HT1080 (cell line): ENCODE results near the gene ZNF175. TPM values are rescaled to one million over a fixed set of nuclear protein-coding genes. Genes with fewer than 3 reads are reported as not detected.

ENCODE experiments used
- DNase-seq: peaks from one replicate; pipeline ENCODE4 v3.0.0-alpha.2; 2015; ENCODE audit warnings: low read depth
- polyA plus RNA-seq, 2 experiments: library from polyadenylated mRNA; depleted of rRNA; stranded (reverse); fragments of >200 nt; gene quantifications; 2 replicates each; pipeline ENCODE4 v1.2.3, GENCODE V29; 2015
- total RNA-seq: library from RNA; depleted of rRNA; stranded (reverse); fragments of >200 nt; shearing (Covaris generic); gene quantifications from 2 replicates; pipeline ENCODE4 v1.2.3, GENCODE V29; 2014; rRNA removed

Gene ZNF175
- total RNA-seq: 2.1 and 5.7 TPM in 2 replicates
- polyA plus RNA-seq (2015; cell fraction: cytosol; rRNA removed): 8.8 and 9.0 TPM in 2 replicates
- polyA plus RNA-seq (2015; cell fraction: nucleus; rRNA removed): 15.2 and 19.6 TPM in 2 replicates

DNA sequence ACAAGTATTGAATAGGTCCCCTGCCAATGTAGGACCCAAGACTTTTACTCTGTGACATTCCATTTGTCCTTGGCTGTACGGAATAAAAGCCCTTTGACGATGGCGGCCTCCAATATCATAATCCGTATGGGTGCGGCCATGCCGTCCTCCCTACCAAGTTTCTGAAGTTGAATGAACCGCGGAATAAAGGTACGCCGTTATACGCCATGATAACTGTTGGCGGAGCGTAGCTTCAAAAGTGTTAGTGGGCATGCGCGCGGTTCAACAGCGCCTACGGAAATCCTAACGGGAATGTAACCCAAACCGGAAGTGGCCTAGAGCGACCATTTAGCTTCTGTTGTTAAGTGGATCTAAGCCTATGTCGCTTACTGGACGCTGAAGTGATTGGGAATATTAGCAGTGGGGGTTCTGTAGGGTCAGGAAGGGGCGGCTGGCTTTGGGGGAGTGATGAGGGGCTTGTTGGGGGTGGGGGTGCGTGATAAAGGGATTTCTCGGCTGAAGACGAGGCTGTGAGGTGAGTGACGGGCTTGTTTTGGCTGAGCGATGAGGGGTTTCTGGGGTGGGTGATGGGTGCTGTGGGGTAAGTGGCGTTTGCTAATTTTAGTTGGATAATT, at the start of gene ZNF175:
Gene ZNF175 (plus strand): TSS at position 322 of the 614 bp plus-strand sequence. CDS start 2,047 bp downstream, outside the sequence.
- DNase-seq: peak; percentile 93

DNA sequence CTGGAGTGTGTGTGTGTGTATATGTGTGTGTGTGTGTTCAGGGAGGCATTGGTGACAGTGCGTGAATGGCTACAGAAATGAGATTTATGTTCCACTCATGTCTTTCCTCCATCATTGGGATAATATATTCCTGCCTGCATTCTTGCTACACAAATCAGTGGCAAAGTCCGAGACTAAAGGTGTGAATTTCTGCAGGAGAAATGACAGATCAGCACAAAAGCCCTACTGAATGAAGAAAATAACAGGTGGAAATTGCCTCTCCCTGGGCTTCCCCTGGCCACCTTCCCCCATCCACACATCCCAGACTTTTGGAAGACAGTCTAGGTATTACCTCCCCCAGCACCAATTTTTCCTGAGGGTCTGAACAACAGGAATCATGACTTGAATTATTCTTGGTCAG, 49.7 kb upstream of the ZNF175 start:
- no peak for DNase-seq

- DNase-seq: no peak
Observed at GRCh38 chr19:51521781-51522180, 49.3 kb upstream of the ZNF175 start.

- DNase-seq: no peak
Observed at GRCh38 chr19:51524666-51525264, 46.3 kb upstream of the ZNF175 start.

- DNase-seq: no peak
Observed at GRCh38 chr19:51525651-51526050, 45.4 kb upstream of the ZNF175 start.

GRCh38 chr19:51529301-51529700, 41.8 kb upstream of the ZNF175 start:
- no peak for DNase-seq

DNA sequence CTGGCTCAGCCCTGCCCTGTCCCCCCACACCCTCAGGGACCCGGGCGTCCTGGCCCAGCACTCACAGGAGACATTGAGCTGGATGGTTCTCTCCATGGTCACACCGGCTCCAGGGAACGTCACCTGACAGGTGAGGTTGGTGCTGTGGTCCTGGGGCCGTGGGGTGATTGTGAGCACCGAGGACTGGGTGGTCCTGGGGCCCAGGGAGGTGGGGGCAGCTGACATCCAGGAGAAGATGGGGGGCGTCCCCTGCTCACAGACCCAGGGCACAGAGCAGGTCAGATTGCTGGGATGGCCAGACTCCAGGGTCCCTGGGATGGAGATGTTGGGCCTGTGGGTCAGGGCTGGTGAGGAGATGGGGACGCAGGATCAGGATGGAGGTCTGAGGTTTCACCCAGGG, 40.5 kb upstream of the ZNF175 start:
- DNase-seq: no peak

DNA sequence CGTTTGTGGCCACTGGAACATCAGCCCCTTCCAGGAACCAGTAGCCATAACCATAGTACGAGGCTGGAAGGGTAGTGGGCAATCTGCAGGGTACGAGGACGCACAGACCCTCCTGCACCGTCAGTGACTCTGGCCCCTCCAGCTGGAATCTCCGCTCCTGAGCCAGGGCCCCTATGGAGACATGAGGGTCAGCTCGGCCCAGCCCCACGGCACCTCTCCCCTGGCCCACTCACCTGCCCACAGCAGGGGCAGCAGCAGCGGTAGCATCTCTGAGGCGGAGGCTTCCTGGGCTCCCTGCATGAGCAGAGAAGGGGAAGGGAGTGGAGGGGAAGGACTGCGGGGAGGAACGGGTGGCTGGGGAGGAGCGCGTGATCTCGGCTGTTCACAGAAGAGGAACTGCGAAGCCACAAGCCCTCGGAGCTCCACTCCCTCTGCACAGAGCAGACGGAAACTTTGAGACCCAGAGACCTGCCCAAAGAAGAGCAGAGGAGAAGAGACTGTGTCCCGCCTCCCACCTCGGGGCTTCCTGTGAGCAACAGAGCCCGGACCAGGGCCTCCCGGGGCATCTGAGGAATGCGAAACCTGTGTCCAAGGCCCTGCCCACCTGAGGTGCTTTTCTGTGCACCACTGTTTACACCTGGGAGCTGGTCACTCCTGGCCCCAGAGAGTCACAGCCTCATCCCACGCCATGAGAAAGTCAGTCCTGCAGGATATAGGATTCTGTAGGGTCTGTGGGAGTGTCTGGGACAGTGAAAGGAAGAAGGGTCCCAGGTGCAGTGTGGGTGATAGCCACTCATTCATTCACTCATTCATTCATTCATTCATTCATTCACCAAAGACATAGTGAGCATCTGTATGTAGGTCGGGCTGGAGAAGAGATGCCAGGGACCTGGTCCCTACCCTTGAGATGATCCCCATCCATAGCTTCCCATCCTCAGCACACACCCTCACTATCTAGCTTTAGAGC, 39.5 kb upstream of the ZNF175 start, which contains the start of gene SIGLEC6:
Gene SIGLEC6 (minus strand): TSS at position 322 of the 967 bp plus-strand sequence. CDS start 22 bp downstream, at position 300.
- no peak for DNase-seq

DNA sequence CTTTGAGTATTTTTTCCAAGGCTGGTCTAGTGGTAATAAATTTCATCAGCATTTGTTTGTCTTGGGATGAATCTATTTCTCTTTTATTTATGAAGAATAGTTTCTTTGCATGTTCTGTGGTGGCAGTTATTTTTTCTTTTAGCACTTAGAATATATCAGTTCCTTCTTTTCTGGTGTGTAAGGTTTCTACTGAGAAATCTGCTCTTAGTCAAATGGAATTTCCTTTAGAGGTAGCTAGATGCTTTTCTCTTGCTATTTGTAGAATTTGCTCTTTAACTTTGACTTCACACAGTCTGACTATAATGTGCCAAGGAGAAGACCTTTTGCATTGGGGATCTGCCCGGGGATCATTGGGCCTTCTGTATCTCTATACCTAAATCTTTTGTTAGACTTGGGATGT, 35.5 kb upstream of the ZNF175 start:
- DNase-seq: no peak

DNA sequence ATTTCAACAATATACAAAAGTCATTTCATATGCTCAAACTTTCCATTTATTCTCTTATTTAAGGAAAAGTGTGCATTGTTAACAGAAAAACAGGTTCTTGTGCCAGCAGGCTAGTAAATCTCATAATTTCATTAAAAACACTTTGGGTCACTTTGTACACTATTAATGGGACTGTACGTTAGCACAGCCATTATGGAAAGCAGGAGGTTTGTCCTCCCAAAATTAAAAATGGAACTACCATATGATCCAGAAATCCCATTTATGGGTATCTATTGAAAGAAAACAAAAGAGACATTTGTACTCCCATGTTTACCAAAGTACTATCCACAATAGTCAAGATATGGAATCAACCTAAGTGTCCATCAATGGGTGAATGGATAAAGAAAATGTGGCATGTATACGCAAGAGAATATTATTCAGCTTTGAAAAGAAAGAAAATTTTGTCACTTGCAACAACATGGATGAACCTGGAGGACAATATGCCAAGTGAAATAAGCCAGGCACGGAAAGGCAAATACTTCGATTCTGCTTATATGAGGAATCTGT, 31.2 kb upstream of the ZNF175 start:
- no peak for DNase-seq

- DNase-seq: no peak
Observed at GRCh38 chr19:51541458-51542357, 29.4 kb upstream of the ZNF175 start.

DNA sequence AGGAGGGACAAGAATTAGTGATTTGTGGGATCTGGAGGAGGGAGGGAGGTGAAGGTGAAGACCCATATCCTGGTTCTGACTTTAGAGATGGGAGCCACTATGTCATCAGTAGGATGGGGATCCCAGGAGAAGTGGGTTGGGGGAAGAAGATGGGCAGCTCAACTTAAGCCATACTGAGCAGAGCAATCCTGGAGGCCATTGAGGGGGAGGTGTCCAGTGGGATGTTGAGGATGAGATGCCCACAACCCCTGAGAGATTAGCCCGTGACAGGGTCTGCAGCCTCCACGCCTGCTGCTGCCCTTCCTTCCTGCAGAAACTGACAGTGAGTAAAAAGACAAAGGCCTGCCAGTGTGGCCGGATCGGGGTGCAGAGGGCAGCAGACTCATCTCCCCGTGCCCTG, 28.4 kb upstream of the ZNF175 start:
- no peak for DNase-seq

- no peak for DNase-seq
Observed at GRCh38 chr19:51544038-51544437, 27.0 kb upstream of the ZNF175 start.

DNA sequence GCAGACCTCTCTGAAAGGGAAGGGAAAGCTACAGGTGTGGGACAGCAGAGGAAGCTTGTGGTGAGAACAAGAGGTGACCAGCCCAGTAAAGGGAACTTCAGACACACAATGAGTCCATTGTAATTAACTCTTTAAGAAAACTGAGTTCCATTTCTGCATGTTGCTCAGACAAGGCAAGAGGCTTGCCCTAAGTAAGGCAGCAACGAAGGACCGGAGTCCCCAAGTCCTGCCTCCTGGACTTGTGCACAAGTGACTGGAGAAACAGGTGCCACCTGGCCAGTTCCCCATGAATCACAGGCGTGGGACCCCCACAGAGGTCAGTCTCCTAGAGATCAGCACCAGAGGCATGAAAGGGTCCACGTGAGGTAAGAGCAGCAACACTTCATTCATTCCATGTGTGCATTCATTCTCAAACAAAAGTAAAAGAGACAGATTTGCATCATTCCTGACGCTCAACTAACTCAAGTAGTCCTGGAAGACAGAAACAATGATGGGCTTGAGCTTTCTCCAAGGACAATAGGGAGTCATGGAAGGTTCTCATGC, 24.9 kb upstream of the ZNF175 start:
- DNase-seq: no peak

- DNase-seq: peak; percentile 50
Observed at GRCh38 chr19:51546650-51547396, 24.3 kb upstream of the ZNF175 start.

- DNase-seq: no peak
Observed at GRCh38 chr19:51547397-51548212, 23.5 kb upstream of the ZNF175 start.

DNA sequence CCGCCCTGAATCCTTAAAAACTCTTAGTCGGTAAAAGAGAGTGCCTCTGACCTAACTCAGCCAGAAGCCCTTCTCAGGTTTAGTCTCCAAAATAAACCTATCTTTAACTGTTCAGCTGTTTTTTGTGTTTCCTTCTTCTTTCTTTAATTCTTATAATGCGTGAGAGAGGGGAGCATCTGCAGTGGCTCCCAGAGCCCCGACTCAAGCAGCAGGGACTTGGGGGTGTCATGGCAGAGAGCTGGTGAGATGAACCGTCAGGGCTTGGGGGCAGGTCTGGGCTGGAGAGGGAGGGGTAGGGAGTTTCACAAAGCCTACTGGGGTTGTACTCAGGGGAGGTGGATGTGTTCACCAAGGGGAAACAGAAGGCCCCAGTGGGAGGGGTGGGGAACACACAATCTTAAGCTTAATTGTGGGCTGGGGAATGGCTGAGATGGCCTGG, 22.9 kb upstream of the ZNF175 start:
- no peak for DNase-seq

DNA sequence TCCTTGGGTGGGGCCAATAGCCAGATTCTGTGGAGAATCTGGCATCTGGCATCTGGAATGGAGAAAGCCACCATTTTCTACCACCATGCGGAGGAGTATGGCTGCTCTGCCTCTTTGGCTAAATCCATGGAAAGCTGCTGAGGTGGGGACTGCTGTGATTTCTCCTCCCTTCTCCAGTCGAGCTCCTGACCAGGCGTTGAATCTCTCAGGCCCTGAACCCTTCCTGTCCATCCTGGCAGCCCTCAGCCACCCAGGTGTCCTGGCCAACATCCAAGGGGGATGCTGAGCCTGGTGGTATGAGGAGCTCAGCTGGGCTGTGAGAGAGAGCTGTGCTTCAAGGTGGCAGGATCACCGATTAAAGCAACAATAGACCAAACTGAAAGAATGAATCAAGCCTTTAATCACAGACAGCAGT, 22.2 kb upstream of the ZNF175 start:
- no peak for DNase-seq
